NB4 (cell line): ENCODE measurements around the gene CPNE2.
A peak's percentile ranks its signal among the peaks of the same experiment; 100 is the strongest.

ENCODE experiments used
- DNase-seq: peaks from one replicate; pipeline ENCODE4 v3.0.0; 2010; ENCODE audit warnings: low read depth
- H3K4me3 ChIP-seq: one replicate; pipeline ENCODE4 v1.5.1; 2011; ENCODE audit warnings: mild to moderate bottlenecking, low read depth, low read length, moderate library complexity
- CTCF ChIP-seq: IDR thresholded peaks from one replicate; pipeline ENCODE4 v1.5.1; 2012; ENCODE audit warnings: low read depth, low read length
- MAX ChIP-seq: IDR thresholded peaks from 2 replicates; pipeline ENCODE4 v1.6.1; 2011; ENCODE audit warnings: low read depth, low read length
- MYC ChIP-seq: IDR thresholded peaks from 2 replicates; pipeline ENCODE4 v1.6.1; 2011; ENCODE audit warnings: low read depth, low read length
- POLR2A ChIP-seq: IDR thresholded peaks from 2 replicates; pipeline ENCODE4 v1.6.1; 2011; ENCODE audit warnings: mild to moderate bottlenecking; ENCODE audit not compliant: insufficient read length; ENCODE audit errors: extremely low read depth

Gene CPNE2

GRCh38 chr16:57091200-57091974 is 996 bp upstream of the CPNE2 start:
- TF ChIP-seq CTCF (no peak), MAX (no peak), MYC (no peak), POLR2A (no peak)
- DNase-seq, result peak; percentile 47

GRCh38 chr16:57092786-57093411 is 516 bp downstream of the CPNE2 start:
- peak overlapping the region; percentile 67 for H3K4me3 ChIP-seq
- DNase-seq, result peak; percentile 72
- TF ChIP-seq MYC (no peak), CTCF (peak; percentile 44), MAX (no peak), POLR2A (no peak)

More at GRCh38 chr16:57091200-57091974, 996 bp upstream of the CPNE2 start:
- peak overlapping the region; percentile 62 for H3K4me3 ChIP-seq

GRCh38 chr16:57093666-57094564 is 1.5 kb downstream of the CPNE2 start:
- no peak for TF ChIP-seq CTCF
- TF ChIP-seq MYC, result no peak
- no peak for TF ChIP-seq POLR2A
- no peak for TF ChIP-seq MAX
- peak overlapping the region; percentile 67 for H3K4me3 ChIP-seq
- no peak for DNase-seq

GRCh38 chr16:57094911-57095310 is 2.5 kb downstream of the CPNE2 start:
- DNase-seq, result no peak
- no peak overlapping the region for H3K4me3 ChIP-seq
- TF ChIP-seq CTCF (no peak), MYC (no peak), MAX (no peak), POLR2A (no peak)

GRCh38 chr16:57096192-57096591 is 3.8 kb downstream of the CPNE2 start:
- TF ChIP-seq CTCF (no peak), MAX (no peak), POLR2A (no peak), MYC (no peak)
- H3K4me3 ChIP-seq, result no peak overlapping the region
- DNase-seq, result no peak
